WTC11 (cell line): ENCODE measurements around the gene RAPGEF3. TPM values are rescaled to one million over a fixed set of nuclear protein-coding genes. Genes with fewer than 3 reads are reported as not detected.

Experiments used
- ATAC-seq: fragments of 200-7000 bp; cut with Tn5 transposase; 2 replicates; pipeline ENCODE4 v1.10.0; 2021; ENCODE audit warnings: mild to moderate bottlenecking, moderate library complexity
- CTCF ChIA-PET: fragments of 300-600 bp; sonication (Branson Sonifier 250); formaldehyde crosslinking; loops from one replicate; lab custom pipeline; 2021; ENCODE audit warnings: antibody characterized with exemption; lab: Charles Lee
- POLR2A ChIA-PET: fragments of 350-600 bp; sonication (Branson Sonifier 250); formaldehyde crosslinking; loops from one replicate; lab custom pipeline; 2021; ENCODE audit warnings: antibody characterized with exemption; lab: Charles Lee
- DNase-seq: peaks from one replicate; pipeline ENCODE4 v3.0.0; 2021; ENCODE audit warnings: low spot score
- H3K27ac Mint-ChIP-seq: 2 replicates; pipeline ENCODE4 v1.8.0; 2021; ENCODE audit warnings: mixed read lengths
- H3K27me3 Mint-ChIP-seq: 2 replicates; pipeline ENCODE4 v1.8.0; 2021; ENCODE audit warnings: low read depth, mild to moderate bottlenecking, moderate library complexity, mixed read lengths
- H3K36me3 Mint-ChIP-seq: 2 replicates; pipeline ENCODE4 v1.8.0; 2021; ENCODE audit warnings: mixed read lengths
- H3K4me1 Mint-ChIP-seq: 2 replicates; pipeline ENCODE4 v1.8.0; 2022; ENCODE audit warnings: mixed read lengths
- H3K4me3 Mint-ChIP-seq: 2 replicates; pipeline ENCODE4 v1.8.0; 2021; ENCODE audit warnings: mild to moderate bottlenecking, moderate library complexity, mixed read lengths
- H3K9me3 Mint-ChIP-seq: 2 replicates; pipeline ENCODE4 v1.8.0; 2021; ENCODE audit warnings: mixed read lengths
- AR ChIP-seq: fragments of 250-450 bp; sonication (Bioruptor Pico); IDR thresholded peaks from 2 replicates; pipeline ENCODE4 v1.9.0; 2021; ENCODE audit warnings: mild to moderate bottlenecking
- ATF6 ChIP-seq: sonication (generic); formaldehyde crosslinking; IDR thresholded peaks from 2 replicates; pipeline ENCODE4 v1.8.1; 2023; ENCODE audit warnings: mild to moderate bottlenecking, missing genetic modification reagents
- ERG ChIP-seq: fragments of 250-450 bp; sonication (Bioruptor Pico); IDR thresholded peaks from 2 replicates; pipeline ENCODE4 v1.8.0; 2021; ENCODE audit warnings: mild to moderate bottlenecking
- FOXJ3 ChIP-seq: sonication (generic); formaldehyde crosslinking; IDR thresholded peaks from 2 replicates; pipeline ENCODE4 v1.9.0; 2021; ENCODE audit warnings: missing genetic modification reagents, mild to moderate bottlenecking, borderline replicate concordance
- HMGXB4 ChIP-seq: sonication (generic); formaldehyde crosslinking; IDR thresholded peaks from 2 replicates; pipeline ENCODE4 v1.8.1; 2023; ENCODE audit warnings: mild to moderate bottlenecking, moderate library complexity, missing genetic modification reagents
- MLX ChIP-seq: sonication (generic); formaldehyde crosslinking; IDR thresholded peaks from 2 replicates; pipeline ENCODE4 v1.8.1; 2023; ENCODE audit warnings: mild to moderate bottlenecking, missing genetic modification reagents, moderate library complexity
- MYBL2 ChIP-seq: sonication (generic); formaldehyde crosslinking; IDR thresholded peaks from 2 replicates; pipeline ENCODE4 v1.8.1; 2023; ENCODE audit warnings: mild to moderate bottlenecking, moderate library complexity, missing genetic modification reagents
- NFATC4 ChIP-seq: fragments of 250-450 bp; sonication (Bioruptor Pico); IDR thresholded peaks from 2 replicates; pipeline ENCODE4 v1.9.0; 2021; ENCODE audit warnings: mild to moderate bottlenecking
- OVOL2 ChIP-seq: fragments of 250-450 bp; sonication (Bioruptor Pico); IDR thresholded peaks from 2 replicates; pipeline ENCODE4 v1.9.0; 2021; ENCODE audit warnings: mild to moderate bottlenecking, borderline replicate concordance
- SOX15 ChIP-seq: fragments of 250-450 bp; sonication (Bioruptor Pico); IDR thresholded peaks from 2 replicates; pipeline ENCODE4 v1.9.0; 2021; ENCODE audit warnings: mild to moderate bottlenecking
- SP1 ChIP-seq: sonication (generic); formaldehyde crosslinking; conservative IDR thresholded peaks from 2 replicates; pipeline ENCODE4 v1.8.1; 2022; ENCODE audit warnings: missing genetic modification reagents
- STAT6 ChIP-seq: sonication (generic); formaldehyde crosslinking; conservative IDR thresholded peaks from 2 replicates; pipeline ENCODE4 v1.8.1; 2023; ENCODE audit warnings: mild to moderate bottlenecking, low read depth, missing genetic modification reagents, moderate library complexity
- TP53 ChIP-seq: sonication (generic); formaldehyde crosslinking; IDR thresholded peaks from 2 replicates; pipeline ENCODE4 v1.8.1; 2023; ENCODE audit warnings: mild to moderate bottlenecking, missing genetic modification reagents
- USF2 ChIP-seq: sonication (generic); formaldehyde crosslinking; IDR thresholded peaks from 2 replicates; pipeline ENCODE4 v1.8.1; 2023; ENCODE audit warnings: mild to moderate bottlenecking, missing genetic modification reagents, moderate library complexity
- ZSCAN18 ChIP-seq: fragments of 250-450 bp; sonication (Bioruptor Pico); IDR thresholded peaks from 2 replicates; pipeline ENCODE4 v2.1.2; 2022; ENCODE audit warnings: mild to moderate bottlenecking, moderate library complexity
- total RNA-seq: library from RNA; stranded (reverse); gene quantifications from 3 replicates; pipeline ENCODE4 v1.2.3, GENCODE V29; 2021

The RAPGEF3 gene
- total RNA-seq, 1 experiment from 2014 or later: 13.3 TPM

- no peak; the same call in 1 of the 2 replicates for ATAC-seq
- peaks cover 39% of the 10 kb centered on the region for H3K4me1 Mint-ChIP-seq
- DNase-seq: no peak
- no peaks in the 10 kb centered on the region for H3K9me3 Mint-ChIP-seq
- POLR2A ChIA-PET: interaction anchor here (0.6 to 2.4 kb wide), 2 partner anchors 15 to 46 kb away, joined by 3 to 6 read pairs; partner anchors contain the start of gene RAPGEF3
- no peak overlapping the region for H3K27ac Mint-ChIP-seq
- H3K27me3 Mint-ChIP-seq: peaks cover 27% of the 10 kb centered on the region
- TF ChIP-seq STAT6 (CRISPR knock-in tag): no peak
- TF ChIP-seq MYBL2 (CRISPR knock-in tag): no peak
- TF ChIP-seq NFATC4 (CRISPR knock-in tag): no peak
- no peak for TF ChIP-seq SOX15 (CRISPR knock-in tag)
- TF ChIP-seq, all 79 proteins: peak for 0
- H3K36me3 Mint-ChIP-seq: no peaks in the 10 kb centered on the region
- peak overlapping the region; percentile 82 for H3K4me3 Mint-ChIP-seq
- CTCF ChIA-PET: interaction anchor here (2.4 to 19.3 kb wide), 7 partner anchors 11 to 64 kb away, joined by 17 to 735 read pairs (median 52); partner anchors contain the start of gene RAPGEF3
These were observed 15.3 kb upstream of the RAPGEF3 start for GRCh38 chr12:47773858-47774580.

GRCh38 chr12:47773062-47773857 lies 14.6 kb upstream of the RAPGEF3 start, which contains the start of gene SLC48A1:
Gene SLC48A1, plus strand, starts transcription at chr12:47773238. Its CDS starts 67 bp downstream, at chr12:47773305.
- Mint-ChIP-seq H3K4me3 (peak within 1 kb of the TSS; percentile 82), H3K4me1 (peaks cover 32% of the 10 kb centered on the region), H3K27ac (peak within 1 kb of the TSS; percentile 32; the same call in 1 of the 2 replicates), H3K27me3 (peaks cover 27% of the 10 kb centered on the region), H3K36me3 (no peaks in the 10 kb centered on the region), H3K9me3 (no peaks in the 10 kb centered on the region)
- ChIA-PET POLR2A (interaction anchor here (1.1 to 2.4 kb wide), 2 partner anchors 14 to 68 kb away, joined by 3 to 6 read pairs; partner anchors contain the start of genes RAPGEF3 and RPAP3), CTCF (interaction anchor here (0.6 to 19.3 kb wide), 18 partner anchors 10 to 1441 kb away, joined by 3 to 735 read pairs (median 4); partner anchors contain the start of genes ENDOU and RAPGEF3)
- ATAC-seq (peak; percentile 81), DNase-seq (peak; percentile 80)
- TF ChIP-seq MLX (no peak), USF2 (no peak), AR (CRISPR knock-in tag) (no peak), SP1 (CRISPR knock-in tag) (peak; percentile 61), ERG (CRISPR knock-in tag) (no peak), OVOL2 (CRISPR knock-in tag) (no peak), TP53 (CRISPR knock-in tag) (no peak), ZSCAN18 (CRISPR knock-in tag) (no peak), HMGXB4 (CRISPR knock-in tag) (peak; percentile 77; the same call in 1 of the 2 replicates), FOXJ3 (CRISPR knock-in tag) (no peak), ATF6 (CRISPR knock-in tag) (no peak)
